SU-DHL-6 (cell line): ENCODE measurements around the gene PLP2.
"Not testable (repeated sequence)": the region's sequence is repeated elsewhere in the genome, so short reads cannot be mapped to it uniquely, and the experiment has no call there.

Source experiments
- EZH2phosphoT487 ChIP-seq: fragments of 200-600 bp; sonication (generic), shearing (Covaris generic); conservative IDR thresholded peaks from 2 replicates; pipeline ENCODE4 v1.6.1; 2018; ENCODE audit warnings: mild to moderate bottlenecking, antibody characterized with exemption, low read length, moderate library complexity, mixed read lengths
- TF ChIP-seq, protein P1 (sequence below): fragments of 200-600 bp; sonication (generic); IDR thresholded peaks from one replicate; pipeline ENCODE4 v1.5.1; 2017; ENCODE audit warnings: antibody characterized with exemption, mild to moderate bottlenecking, low read length, moderate library complexity; ENCODE audit not compliant: insufficient read depth, poor library complexity, severe bottlenecking

GRCh38 chrX:49127742-49128258 lies 43.9 kb upstream of the PLP2 start:
- TF ChIP-seq, protein P1, sequence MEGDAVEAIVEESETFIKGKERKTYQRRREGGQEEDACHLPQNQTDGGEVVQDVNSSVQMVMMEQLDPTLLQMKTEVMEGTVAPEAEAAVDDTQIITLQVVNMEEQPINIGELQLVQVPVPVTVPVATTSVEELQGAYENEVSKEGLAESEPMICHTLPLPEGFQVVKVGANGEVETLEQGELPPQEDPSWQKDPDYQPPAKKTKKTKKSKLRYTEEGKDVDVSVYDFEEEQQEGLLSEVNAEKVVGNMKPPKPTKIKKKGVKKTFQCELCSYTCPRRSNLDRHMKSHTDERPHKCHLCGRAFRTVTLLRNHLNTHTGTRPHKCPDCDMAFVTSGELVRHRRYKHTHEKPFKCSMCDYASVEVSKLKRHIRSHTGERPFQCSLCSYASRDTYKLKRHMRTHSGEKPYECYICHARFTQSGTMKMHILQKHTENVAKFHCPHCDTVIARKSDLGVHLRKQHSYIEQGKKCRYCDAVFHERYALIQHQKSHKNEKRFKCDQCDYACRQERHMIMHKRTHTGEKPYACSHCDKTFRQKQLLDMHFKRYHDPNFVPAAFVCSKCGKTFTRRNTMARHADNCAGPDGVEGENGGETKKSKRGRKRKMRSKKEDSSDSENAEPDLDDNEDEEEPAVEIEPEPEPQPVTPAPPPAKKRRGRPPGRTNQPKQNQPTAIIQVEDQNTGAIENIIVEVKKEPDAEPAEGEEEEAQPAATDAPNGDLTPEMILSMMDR = not testable (repeated sequence)
- not testable (repeated sequence) for TF ChIP-seq EZH2phosphoT487
